Measurements from ENCODE around the gene GRIK2.

DNA sequence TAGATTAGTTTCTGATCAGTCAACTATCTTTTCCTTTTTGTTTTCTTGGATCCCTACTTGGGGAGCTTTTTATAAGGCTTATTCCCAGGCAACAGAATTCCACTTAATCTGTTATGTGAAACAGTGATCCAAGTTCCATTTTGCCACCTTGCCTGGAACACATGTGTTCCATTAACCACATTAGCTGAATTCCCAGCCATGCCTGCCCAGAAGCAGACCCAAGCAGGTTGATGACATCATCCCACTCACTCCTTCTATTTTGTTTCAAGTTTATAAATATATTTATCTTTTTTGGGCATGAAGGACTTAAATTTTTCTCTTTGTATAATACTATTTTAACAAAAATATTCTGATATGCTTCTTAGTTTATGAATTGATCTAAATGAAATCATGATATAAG is 587.4 kb downstream of the GRIK2 start:
- TF ChIP-seq, protein P1, sequence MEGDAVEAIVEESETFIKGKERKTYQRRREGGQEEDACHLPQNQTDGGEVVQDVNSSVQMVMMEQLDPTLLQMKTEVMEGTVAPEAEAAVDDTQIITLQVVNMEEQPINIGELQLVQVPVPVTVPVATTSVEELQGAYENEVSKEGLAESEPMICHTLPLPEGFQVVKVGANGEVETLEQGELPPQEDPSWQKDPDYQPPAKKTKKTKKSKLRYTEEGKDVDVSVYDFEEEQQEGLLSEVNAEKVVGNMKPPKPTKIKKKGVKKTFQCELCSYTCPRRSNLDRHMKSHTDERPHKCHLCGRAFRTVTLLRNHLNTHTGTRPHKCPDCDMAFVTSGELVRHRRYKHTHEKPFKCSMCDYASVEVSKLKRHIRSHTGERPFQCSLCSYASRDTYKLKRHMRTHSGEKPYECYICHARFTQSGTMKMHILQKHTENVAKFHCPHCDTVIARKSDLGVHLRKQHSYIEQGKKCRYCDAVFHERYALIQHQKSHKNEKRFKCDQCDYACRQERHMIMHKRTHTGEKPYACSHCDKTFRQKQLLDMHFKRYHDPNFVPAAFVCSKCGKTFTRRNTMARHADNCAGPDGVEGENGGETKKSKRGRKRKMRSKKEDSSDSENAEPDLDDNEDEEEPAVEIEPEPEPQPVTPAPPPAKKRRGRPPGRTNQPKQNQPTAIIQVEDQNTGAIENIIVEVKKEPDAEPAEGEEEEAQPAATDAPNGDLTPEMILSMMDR (conservative IDR thresholded peaks at IDR 0.05; ENCODE audit: low read depth, low read length) = no peak
- TF ChIP-seq EZH2 (IDR thresholded peaks at IDR 0.05; ENCODE audit: low read length, unreplicated experiment) (no peak), EZH2phosphoT487 (IDR thresholded peaks at IDR 0.05; ENCODE audit: borderline replicate concordance, low read length) (no peak)
